ENCODE results near the gene NAPSA.
"Not testable (repeated sequence)": the region's sequence is repeated elsewhere in the genome, so short reads cannot be mapped to it uniquely, and the experiment has no call there.

NAPSA gene

DNA sequence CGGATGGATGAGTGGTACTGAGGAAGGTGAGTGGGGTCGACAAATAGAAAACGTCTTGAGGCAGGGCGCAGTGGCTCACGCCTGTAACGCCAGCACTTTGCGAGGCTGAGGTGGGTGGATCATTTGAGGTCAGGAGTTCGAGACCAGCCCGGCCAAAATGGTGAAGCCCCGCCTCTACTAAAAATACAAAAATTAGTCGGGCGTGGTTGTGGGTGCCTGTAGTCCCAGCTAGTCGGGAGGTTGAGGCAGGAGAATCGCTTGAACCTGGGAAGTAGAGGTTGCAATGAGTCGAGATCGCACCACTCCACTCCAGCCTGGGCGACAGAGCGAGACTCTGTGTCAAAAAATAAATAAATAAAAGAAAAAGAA, 35.5 kb downstream of the NAPSA start:
- DNase-seq: not testable (repeated sequence)

DNA sequence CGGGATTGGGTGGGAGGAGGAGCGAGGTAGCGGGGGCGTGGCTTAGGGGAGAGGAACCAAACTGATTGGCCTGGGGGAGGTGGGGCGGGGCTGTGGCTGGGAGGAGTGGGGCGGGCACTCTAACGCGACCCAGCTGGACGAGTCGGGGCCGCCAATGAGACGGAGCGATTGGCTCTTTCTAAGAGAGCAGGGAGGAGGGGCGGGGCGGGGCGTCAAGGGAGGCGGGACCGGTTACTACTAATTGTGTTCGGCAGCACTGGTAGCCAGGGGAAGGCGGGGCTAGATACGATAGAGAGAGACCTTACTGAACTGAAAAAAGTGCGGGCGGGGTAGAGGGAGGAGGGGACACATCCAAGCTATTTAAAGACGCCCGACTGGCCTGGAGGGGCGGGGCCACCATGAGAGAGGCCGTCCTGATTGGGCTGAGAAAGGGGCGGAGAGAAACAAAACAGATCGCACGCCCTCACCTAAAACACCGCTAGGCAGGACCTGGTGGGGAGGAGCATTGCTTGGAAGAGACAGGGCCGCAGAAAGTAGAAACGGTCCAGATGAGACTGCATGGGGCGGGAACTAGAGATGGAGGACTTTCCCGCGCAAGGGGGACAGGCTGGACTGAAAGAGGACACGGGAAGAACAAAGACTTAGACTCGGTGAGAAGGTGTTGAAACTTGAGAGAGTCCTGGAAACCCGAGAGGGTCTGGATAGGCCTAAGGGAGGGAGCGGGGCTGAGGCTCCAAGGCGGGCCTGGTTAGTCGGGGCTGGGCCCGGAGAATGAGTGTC, 36.1 kb downstream of the NAPSA start, which contains the start of gene KCNC3:
TSS of gene KCNC3 (minus strand) at position 232 of the 780 bp plus-strand sequence. CDS start 295 bp downstream, outside the sequence.
- peak; percentile 94 to 98 for DNase-seq

GRCh38 chr19:50328873-50329145, 36.6 kb downstream of the NAPSA start:
- DNase-seq: no peak

GRCh38 chr19:50328224-50328872, 37.1 kb downstream of the NAPSA start:
- no peak for DNase-seq

GRCh38 chr19:50327461-50328223, 37.8 kb downstream of the NAPSA start:
- DNase-seq: no peak

DNA sequence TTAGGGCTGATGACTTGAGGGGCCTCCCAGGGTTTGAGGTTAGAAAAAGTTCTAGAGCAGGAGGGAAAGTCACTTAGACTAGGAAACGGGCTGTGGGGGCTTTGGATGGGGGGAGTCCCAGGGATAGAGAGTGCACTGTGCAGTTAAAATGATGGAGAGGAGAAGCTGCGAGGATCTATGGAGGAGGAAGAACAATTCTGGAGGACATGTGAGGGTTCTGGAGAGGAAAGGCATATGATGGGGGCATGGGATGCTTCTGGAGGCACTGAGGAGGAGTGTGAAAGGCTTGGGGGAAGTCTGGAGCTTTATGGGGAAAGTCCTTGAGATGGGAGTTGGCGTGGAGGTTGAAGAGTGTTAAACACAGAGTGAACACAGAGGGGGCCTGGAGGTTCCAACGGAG, 38.4 kb downstream of the NAPSA start:
- no peak for DNase-seq

GRCh38 chr19:50326101-50326664, 39.3 kb downstream of the NAPSA start:
- no peak for DNase-seq

DNA sequence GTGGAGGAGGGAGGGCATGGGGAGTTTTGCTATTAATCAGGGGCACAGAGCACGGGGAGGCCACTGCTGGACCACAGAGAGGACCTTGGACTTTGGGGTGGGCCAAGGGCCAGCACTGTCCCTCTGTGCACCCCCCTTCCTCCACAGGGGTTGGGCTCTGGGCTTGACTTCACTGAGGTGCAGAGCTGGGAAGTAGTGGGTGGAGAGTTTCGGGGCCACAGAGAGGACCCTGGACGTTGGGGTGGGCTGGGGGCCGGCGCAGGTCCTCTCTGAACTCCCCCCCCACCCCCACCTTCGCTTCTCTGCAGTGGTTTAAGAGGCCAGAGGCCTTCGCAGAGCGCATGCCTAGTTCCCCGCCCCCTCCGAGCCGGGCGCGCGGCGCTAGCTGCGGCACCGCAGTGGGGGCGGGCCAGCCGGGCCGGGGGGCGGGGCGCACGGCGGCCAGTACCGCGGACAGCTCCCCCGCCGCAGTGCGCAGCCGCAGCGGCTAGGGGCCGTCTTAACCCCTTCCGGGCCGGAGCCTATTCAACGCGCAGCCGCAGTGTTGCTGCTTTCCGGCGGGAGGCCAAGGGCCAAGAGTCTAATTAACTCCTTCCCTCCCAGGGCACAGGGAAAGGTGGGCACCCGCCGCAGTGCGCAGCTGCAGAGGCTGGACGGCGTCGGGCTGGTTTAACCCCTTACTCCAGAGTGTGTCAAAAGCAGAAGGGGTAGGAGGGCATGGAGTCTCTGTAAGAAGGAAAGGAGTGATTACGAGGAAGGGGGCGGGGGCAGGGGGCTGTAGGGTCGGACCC, 39.9 kb downstream of the NAPSA start:
- peak; percentile 69 to 72 for DNase-seq

DNA sequence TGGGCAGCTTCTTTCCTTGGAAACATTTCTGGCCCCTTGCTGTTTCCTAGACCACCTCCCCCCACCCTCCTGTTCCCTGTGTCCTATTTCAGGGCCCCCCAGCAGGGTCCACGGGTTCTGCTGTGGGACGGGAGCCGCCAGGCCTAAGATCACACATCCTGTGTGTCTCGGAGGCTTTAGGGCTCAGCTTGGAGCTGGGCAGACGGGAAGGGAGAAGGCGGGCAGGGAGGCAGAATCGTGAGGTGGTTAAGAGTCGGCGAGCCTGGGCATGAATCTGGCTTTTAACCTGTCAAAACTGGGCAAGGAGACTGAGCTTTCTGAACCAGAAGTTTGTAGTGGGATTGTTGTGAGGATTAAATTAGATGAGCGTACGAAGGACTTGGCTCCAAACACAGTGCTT, 41.1 kb downstream of the NAPSA start:
- DNase-seq: no peak

DNA sequence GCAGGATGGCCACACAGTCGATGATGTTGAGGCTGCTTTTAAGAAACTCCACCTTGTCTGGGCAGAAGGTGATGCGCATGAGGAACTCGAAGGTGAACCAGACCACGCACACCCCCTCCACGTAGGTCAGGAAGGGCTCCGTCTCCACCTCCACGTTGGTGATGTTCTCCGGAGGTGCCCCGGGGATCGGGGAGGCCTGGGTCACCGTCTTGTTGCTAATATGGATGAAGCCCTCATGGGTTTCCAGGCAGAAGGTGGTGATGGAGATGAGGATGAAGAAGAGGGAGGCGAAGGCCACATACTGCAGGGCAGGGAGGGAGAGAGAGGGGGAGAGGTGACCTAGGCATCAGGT, 41.7 kb downstream of the NAPSA start:
- no peak for DNase-seq

GRCh38 chr19:50322931-50323781, 42.3 kb downstream of the NAPSA start:
- DNase-seq: no peak

DNA sequence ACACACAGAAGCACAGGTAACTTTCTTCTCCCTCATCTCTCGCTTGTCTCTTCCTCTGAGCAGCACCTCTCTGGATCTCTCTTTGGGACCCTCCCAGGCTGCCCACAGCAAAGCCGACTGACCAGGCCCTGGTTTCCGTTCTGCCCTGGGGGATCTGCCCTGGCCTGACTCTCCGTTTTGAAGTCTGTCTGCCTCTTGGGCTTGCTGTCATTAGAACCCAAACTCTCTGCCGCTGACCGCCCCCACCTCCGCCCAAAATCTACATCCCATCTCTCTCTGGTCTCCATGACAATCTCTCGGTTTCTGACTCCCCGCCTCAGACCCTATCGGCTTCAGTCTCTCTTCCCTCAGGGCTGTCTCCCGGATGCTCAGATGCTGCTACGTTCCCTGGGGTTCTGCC, 43.2 kb downstream of the NAPSA start:
- DNase-seq: no peak

GRCh38 chr19:50321831-50322230, 43.6 kb downstream of the NAPSA start:
- DNase-seq: no peak

- no peak for DNase-seq
These were observed 44.8 kb downstream of the NAPSA start for GRCh38 chr19:50320596-50320995.

GRCh38 chr19:50320051-50320450, 45.4 kb downstream of the NAPSA start:
- DNase-seq: no peak

GRCh38 chr19:50319156-50319555, 46.3 kb downstream of the NAPSA start:
- no peak for DNase-seq

DNA sequence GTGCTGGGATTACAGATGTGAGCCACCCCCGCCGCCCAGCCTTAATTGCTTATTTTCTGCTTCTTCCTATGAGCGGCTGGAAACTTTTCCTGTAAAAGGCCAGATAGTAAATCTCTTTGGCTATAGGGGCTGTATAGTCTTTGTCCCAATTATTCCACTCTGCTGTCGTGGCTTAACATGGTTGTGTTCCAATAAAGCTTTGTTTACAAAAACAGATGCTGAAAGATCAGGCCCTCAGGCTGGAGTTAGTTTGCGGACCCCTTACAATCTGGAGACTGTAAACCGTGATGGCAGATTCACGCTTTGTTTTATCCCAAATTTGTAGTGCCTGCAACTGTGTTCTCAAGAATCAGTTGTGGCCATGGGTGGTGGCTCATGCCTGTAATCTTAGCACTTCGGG, 47.0 kb downstream of the NAPSA start:
- DNase-seq: no peak

DNA sequence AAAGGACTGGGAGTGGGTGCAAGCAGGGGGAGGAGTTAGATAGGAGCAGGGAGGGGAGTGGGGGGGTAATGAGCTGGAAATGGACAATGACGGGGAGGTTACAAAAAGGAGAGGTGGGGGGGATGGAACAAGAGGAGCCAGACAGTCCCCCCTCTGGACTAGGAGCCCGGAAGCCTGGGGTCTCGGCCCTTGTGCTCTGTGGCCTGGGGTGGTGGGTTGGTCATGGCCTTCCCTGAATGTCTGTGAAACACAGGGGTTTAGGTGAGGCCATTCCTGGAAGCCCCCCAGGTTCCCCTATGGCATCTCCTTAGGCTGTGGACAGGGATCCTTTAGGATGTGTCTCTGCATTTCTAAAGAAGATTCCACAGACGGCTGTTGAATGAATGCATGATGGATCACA, 48.3 kb downstream of the NAPSA start:
- no peak for DNase-seq

DNA sequence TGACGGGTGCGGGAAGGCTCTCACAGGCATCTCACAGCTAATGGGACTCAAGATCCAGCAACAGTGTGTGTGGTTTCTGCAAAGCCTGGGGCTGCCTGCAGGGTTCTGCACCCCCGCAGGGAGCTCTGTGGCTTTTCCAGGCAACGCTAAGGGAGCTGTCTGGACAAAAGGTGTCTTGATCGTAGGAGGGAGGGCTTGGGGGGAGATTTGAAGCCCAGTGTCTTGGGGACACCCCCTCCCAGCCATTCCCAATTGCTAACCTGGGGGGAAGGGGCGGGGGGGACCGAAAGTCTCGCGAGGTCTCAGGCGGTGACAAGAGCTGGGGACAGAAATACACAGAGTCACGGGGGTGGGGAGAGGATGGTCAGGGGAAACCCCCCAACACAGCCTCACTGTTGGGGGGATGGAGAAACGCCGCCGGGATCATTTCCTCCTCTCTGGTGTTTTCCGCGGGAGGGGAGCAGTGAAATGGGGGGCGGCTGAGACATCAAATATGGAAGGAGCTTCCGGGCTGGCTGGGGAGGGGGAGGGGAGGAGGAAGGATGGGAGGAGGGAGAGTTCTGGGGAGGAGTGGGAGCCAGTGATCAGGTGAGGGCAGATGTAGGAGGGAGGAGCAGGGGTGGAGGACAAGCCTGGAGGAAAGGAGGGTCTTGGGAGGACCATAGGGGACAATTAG, 49.5 kb downstream of the NAPSA start:
- DNase-seq: peak in 1 of 2 donors; percentile 19

GRCh38 chr19:50314724-50315708, 50.4 kb downstream of the NAPSA start:
- DNase-seq: no peak
